ENCODE measurements around the gene APBB1IP.

Gene APBB1IP

GRCh38 chr10:26509307-26509706 lies 71.2 kb downstream of the APBB1IP start:
- DNase-seq = no peak

GRCh38 chr10:26513101-26513500 lies 75.0 kb downstream of the APBB1IP start:
- DNase-seq = no peak

DNA sequence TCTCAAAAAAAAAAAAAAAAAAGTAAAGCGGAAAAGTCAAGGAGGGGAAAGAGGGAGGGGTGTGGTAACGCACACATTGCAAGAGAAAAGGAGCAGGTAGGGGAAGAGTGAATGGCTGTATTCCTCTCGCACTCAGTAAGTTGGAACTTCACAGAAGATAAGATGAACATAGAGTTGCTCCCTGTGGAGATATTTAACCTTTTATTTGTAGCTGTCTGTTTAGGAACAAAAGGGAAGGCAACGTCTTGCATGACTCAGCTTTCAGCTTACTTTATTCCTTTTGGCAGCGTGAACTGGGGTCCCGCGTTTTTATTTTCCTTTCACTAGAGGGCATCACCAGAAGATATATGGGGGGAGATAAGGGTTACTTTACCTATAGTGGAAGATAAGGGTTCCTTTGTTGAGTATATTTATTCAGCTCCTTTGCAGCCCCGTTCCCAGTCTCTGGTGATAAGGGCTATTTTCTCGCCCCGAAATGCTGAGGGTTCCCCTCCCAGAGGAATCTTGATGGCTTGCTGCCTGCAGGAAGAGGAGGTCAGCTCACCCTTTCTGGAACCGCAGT lies 78.5 kb downstream of the APBB1IP start:
- DNase-seq = no peak

DNA sequence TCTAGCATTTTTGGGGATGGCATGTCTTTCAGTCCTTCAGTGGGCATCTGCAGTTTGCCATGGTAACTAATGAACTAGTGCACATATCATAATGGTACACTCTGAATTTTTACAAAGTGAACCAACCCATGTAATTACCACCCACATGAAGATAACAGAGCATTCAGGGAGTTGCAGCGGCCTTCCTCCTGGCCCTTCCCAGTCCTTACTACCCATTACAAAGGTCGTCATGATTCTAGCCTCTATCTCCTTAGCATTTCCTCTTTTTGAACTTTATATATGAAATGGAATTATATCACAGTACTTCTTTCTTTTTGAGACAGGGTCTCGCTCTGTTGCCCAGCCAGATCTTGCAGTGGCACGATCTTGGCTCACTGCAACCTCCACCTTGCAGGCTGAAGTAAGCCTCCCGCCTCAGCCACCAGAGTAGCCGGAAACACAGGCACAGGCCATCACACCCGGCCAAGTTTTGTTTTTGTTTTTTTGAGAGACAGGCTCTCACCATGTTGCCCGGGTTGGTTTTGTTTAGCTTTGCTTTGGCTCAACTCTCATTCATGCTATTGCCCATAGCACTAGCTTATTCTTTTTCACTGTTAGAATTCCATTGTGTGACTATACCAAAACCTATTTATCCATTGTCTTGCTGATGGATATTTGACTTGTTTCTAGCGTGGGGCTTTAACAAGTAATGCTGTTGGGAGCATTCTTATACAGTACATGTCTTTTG lies 79.2 kb downstream of the APBB1IP start:
- DNase-seq = no peak

- DNase-seq = no peak
Measured at GRCh38 chr10:26519803-26520202, 81.7 kb downstream of the APBB1IP start.

DNA sequence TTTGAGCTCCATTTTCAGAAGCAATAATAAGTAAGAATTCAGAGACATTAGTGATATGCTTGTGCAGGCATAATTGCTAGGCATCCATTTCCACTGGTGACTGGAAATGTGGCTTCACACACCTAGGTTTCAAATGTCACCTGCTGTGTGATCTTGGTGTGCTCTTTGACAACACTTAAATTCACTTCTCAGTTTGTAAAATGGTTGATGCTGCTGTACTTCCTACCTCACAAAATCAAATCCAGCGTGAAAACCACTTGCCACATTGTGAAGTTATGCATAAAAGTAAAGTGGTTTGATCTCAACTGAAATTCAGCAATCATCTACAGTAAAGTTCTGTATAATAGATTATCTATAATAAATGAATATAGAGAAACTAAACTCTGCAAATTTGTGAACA lies 82.4 kb downstream of the APBB1IP start:
- no peak for DNase-seq

DNA sequence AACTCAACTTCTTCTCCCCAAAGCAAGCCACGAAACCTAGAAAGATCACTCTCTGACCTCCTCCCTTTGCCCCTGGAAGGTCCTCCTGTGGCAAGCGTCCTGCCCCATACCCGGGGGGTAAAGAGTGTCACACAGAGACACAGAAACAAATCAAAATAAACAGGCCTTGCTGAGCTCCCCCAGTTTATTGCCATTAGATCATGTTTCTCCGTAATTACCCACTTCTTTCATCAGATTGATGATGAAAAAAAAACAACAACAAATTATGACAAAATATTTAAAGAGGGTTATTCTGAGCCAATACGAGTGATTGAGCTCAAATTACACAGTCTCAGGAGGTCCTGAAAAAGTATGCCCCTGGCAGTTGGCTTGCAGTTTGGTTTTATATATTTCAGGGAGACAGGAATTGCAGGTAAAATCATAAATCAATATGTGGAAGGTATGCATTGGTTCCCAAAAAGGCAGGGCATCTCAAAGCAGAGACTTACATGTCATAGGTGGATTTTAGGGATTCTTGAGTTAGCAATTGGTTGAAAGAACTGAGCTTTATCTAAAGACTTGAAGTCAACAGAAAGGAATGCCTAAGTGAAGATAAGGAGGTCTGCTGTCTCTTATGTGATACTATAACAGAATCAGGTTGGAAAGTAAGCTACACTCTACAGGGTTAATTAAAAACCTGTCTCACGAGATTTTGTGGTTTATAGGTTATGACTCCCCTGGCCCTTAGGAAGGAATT lies 86.2 kb downstream of the APBB1IP start:
- no peak for DNase-seq

DNA sequence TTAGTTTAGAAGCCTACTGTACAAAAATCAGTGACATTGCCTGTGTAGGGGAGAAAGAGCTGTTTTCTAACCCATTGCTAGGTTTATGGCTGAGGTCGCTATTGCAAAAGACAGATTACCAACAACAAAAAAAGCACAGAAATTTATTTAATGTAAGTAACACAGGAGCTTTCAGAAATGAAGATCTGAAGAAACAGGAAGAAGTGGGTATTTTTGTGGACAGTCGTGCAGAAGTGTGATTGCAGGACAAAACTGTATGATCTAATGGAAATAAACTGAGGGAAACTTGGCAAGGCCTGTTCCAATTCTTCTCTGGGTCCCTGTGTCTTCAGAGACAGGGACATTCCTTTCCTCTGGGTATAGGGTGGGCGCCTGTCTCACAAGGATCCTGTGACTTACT lies 87.4 kb downstream of the APBB1IP start:
- no peak for DNase-seq

DNA sequence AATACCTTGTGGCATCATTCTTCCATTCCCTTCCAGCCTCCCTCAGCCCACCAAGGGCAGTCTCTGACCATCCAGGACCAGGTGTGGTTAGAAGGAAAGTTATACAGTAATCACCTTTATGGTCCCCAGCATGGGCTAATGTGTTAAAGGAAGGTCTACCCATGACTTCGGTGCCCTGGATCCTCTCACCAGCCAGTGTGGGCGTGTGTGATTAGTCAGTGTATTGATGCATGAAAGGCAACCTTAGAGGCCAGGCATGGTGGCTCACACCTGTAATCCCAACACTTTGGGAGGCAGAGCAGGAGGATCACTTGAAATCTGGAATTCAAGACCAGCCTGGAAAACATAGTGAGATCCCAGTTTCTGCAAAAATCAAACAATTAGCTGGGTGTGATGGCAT lies 88.9 kb downstream of the APBB1IP start:
- DNase-seq = no peak

DNA sequence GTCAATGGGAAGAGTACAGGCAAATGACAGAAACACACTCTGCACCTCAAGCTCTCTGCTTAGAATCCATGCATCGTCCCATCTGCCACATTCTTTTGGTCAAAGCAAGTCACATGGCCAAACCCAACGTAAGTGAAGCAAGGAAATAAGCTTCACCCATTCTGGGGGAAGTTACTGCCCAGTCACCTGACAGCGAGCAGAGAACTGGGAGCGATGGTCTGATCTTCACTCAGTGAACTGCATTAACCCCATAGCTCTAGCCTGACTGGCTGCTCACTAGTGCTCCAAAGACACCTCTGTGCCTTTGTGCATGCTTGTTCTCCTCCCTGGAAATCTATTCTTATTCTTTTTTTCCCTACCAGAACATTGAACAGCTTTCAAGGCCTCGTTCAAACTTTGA lies 89.9 kb downstream of the APBB1IP start:
- DNase-seq = no peak

DNA sequence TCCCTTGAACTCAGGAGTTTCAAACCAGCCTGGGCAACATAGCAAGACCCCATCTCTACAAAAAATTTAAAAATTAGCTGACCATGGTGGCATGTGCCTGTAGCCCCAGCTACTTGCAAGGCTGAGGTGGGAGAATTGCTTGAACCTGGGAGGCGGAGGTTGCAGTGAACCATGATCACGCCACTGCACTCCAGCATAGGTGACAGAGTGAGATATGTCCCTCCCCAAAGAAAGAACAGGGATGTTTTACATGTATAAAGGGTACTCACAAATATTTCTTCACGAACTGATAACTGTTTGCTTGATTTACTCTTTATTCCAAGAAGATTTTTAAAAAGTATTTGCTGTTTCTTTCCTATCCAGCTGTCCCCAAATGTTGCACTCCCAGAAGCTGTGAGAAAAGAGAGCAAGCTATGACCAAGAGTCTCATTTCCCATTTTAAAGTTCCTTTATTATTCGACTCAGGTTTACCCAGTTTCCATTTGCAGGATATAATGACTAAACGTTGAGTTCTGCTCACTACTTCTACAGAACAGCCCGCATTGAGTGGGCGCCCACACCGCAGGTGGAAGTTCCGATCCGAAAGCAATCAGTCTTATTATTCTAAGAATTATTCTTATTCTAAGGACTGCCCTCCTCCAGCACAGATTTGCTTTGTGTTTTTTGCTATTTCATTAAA lies 90.7 kb downstream of the APBB1IP start:
- no peak for DNase-seq

DNA sequence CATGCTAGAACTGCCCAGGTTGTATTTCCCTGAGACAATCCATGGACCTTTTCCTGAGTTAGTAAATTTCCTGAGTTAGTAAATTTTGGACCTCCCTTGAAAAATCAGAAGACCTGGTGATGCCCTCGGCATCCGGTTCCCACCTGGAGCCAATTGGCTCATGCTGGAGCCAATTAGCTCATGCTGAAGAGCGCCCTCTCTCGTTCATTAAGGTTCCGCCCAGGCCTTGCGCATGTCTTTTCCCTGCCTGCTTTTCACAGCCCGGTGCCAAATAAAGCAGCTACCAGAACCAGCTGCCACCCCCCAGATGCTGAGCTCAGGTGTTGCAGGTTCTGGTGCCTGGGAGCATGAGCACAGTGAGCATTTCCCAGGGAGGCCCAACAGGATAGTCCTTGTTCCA lies 96.2 kb downstream of the APBB1IP start:
- DNase-seq = no peak

GRCh38 chr10:26540601-26541000 lies 102.5 kb downstream of the APBB1IP start:
- DNase-seq = no peak

DNA sequence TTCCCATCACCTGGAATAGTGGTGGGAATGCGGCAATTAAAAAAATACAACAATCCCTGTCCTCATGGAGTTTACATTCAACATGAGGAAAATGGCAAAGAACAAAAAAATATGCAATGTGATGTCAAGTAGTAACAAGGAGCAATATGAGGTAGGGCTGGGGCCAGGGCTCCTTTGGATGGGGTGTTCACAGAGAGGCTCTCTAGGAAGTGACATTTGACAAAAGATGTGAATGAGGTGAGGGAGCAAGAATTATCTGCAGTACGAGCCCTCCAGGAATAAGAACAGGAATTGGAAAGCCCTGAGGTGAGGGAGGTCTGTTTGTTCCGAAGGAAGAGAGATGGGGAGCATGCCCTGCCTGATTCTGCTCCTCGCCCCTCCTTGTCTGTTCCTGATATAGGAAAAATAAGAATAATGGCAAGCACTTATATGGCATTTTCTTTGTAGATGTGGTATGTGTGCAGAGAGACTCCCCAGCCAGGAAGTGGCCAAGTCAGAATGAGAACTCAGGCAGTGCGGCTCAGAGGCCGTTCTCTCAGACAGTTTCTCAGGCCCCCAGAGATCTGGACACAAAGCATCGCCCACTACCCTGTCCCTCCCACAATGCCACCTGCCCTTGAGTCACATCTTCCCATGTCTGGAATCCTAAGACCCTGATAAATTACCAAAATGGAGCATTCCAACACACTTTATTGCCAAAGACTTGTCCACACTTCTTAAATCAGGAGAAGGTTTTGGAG lies 105.6 kb downstream of the APBB1IP start:
- DNase-seq = no peak

GRCh38 chr10:26544932-26545331 lies 106.8 kb downstream of the APBB1IP start:
- no peak for DNase-seq

- no peak for DNase-seq
Measured at GRCh38 chr10:26550774-26551526, 112.8 kb downstream of the APBB1IP start.

DNA sequence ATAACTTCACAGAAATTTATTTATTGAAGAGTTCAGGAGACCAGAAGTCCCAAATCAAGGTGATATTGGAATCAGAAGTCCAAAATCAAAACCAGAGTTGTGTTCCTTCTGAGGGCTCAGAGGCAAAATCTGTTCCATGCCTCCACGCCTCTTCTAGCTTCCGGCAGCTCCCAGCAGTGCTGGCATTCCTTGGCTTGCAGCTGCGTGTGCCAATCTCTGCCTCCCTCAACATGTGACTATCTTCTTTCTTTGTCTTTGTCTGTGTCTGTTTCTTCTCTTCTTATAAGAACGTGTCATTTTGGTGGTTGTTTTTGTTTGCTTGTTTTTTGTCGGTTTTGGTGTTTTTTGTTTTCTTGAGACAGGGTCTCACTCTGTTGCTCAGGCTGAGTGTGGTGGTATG lies 116.1 kb downstream of the APBB1IP start:
- no peak for DNase-seq

DNA sequence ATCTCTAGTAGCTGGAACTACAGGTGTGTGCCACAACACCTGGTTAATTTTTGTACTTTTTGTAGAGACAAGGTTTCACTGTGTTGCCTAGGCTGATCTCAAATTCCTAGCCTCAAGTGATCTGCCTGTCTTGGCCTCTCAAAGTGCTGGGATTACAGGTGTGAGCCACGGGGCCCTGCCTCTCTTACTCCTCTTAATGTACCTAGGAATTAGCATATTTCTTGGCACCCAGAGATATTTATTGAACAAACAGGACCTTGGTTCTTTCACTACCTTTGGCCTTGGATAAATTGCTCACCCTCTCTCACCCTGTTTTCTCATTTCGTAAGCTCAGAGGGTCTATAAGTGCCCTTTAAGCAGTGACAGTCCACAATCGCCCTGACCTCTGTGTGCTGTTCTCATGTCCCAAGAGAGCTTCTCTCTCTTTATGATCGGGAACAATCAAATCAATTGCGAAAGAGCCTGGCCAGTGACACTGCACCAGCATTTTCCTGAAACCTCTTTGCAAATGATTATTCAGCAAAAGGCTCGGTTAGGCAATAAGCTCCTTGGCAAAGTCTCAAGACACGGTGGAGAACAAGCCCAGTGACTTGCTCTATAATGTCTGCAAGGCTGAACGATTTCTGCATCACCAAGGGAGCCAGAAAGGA lies 117.7 kb downstream of the APBB1IP start:
- no peak for DNase-seq

DNA sequence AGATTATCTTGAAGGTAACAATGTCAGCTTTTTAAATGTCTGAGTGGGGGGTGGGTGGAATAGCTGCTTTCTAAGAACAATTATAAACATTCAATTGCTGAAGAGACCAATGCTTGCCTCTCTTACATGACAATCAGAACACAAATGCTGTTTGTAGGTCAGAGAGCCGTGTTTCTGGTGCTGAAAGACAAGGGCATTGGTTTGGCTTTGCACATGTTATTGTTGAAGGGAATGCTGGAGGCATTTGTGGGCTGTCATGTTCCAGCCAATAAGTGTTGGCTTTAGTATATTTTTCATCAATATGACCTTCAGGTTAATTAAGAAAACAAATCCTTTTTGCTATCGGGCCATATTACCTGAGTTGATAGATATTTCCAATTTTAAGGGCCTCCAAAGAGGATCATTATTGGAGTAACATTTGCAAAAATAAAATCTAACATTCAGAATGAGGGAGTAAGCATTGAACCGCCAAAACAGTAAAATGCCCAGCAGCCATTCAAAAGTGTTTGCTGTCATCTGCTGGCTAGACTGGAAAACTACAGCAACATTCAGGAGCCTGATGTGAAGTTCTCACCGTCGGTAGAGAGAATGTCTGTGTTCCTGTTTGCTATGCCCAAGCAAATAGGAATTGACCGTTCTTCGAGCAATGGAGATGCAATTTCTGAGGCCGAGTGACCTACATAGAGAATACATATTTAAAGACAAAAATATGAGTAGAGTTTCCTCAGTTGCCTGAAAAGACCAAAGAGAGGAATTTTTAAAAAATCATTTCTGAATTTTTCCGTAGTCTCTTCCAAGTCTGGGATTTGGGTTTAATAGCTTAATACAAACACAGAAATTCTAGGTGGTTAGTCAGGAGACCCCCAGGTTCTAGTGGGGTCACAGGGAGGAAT lies 118.9 kb downstream of the APBB1IP start:
- DNase-seq = no peak

DNA sequence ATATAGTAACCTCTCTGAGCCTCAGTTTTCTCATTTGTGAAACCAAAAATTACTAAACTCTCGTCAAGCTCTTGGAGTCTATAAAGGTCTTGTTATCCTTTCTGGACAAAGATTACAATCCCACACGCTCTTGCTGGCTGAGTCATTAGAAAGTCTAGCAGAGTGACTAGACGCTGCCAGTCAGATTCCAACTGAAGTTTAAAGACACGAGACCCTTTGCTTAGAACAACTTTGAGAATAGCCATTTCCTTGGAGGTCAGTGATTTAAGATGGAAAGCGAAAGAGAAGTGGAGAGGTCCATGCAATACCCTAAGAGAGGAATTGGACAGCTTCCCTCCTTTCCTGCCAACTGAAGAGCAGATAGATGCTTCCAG lies 119.5 kb downstream of the APBB1IP start:
- no peak for DNase-seq
